ENCODE measurements around the gene CCT8L2. TPM values are rescaled to one million over a fixed set of nuclear protein-coding genes. Genes with fewer than 3 reads are reported as not detected.
"Not testable (repeated sequence)": the region's sequence is repeated elsewhere in the genome, so short reads cannot be mapped to it uniquely, and the experiment has no call there.

Gene CCT8L2
- total and polyA plus RNA-seq, 2 of the 4 experiments (the other 2 are of a cell fraction), result not detected

- POLR2A ChIA-PET (ENCODE audit: unreplicated experiment), result not testable (repeated sequence)
These were observed 32.0 kb downstream of the CCT8L2 start for GRCh38 chr22:16560651-16561050.

GRCh38 chr22:16559996-16560395, 32.6 kb downstream of the CCT8L2 start:
- CTCF ChIA-PET; H3K56ac ChIP-seq (ENCODE audit: extremely low read depth, insufficient read depth, low read length); H2AFZ ChIP-seq (replicated peaks; ENCODE audit: low read length, poor library complexity); H3K9me1 ChIP-seq (ENCODE audit: insufficient read depth, low read length); H3K4ac ChIP-seq (ENCODE audit: low read depth, low read length); H3K27me3 ChIP-seq (ENCODE audit: control insufficient read depth, insufficient read depth, low read length); H4K5ac ChIP-seq (ENCODE audit: low read depth, low read length); H4K91ac ChIP-seq (ENCODE audit: insufficient read depth, low read depth, low read length); H3K36me3 ChIP-seq (ENCODE audit: control insufficient read depth, insufficient read depth, low read length); H3K4me2 ChIP-seq (ENCODE audit: low read depth, low read length); H3K14ac ChIP-seq (replicated peaks; ENCODE audit: low read depth, low read length); H2BK5ac ChIP-seq (ENCODE audit: low read depth, low read length, poor library complexity, severe bottlenecking); H3K9ac ChIP-seq (ENCODE audit: low read depth, low read length); BruUV-seq (replicated peaks); H3K79me1 ChIP-seq (ENCODE audit: low read depth in 1 of 2, low read length in 2 of 2); H4K8ac ChIP-seq (ENCODE audit: low read depth in 2 of 2, low read length in 2 of 2); H3K4me1 ChIP-seq (ENCODE audit: control insufficient read depth, insufficient read depth, low read length); H2BK20ac ChIP-seq (ENCODE audit: low read depth, low read length); H2BK120ac ChIP-seq (ENCODE audit: low read depth, low read length); H2AK9ac ChIP-seq (replicated peaks; ENCODE audit: low read depth, low read length, poor library complexity); intact Hi-C loops (cut with micrococcal nuclease); H3K23ac ChIP-seq (ENCODE audit: low read depth, low read length); H3K4me3 ChIP-seq (ENCODE audit: insufficient read depth, low read depth, low read length); DNase-seq; H3K27ac ChIP-seq (ENCODE audit: insufficient read depth, low read length); POLR2A ChIA-PET (ENCODE audit: unreplicated experiment); ATAC-seq (ENCODE audit: low read depth); H2BK15ac ChIP-seq (ENCODE audit: low read depth, low read length); H4K20me1 ChIP-seq (ENCODE audit: insufficient read depth, low read length); dilution Hi-C loops (cut with HindIII; ENCODE audit: low sequenced_read_pairs, unreplicated experiment); H2AK5ac ChIP-seq (ENCODE audit: low read depth, low read length); in situ Hi-C loops (cut with MboI; ENCODE audit: low sequenced_read_pairs); H3K18ac ChIP-seq (ENCODE audit: low read depth, low read length): not testable (repeated sequence)
- 20% methylated on average over 1 of the region's 1 CpG; no CpG with 5 or more reads in 1 of the 2 experiments for WGBS, 2 experiments (ENCODE audit: extremely low coverage in 2 of 2, insufficient read length in 1 of 2)
- peaks cover 11% of the 10 kb centered on the region for H3K9me3 ChIP-seq (ENCODE audit: control insufficient read depth, insufficient read depth, low read length)

More at GRCh38 chr22:16560651-16561050, 32.0 kb downstream of the CCT8L2 start:
- H4K20me1 ChIP-seq (ENCODE audit: insufficient read depth, low read length); H4K91ac ChIP-seq (ENCODE audit: insufficient read depth, low read depth, low read length); H3K4me2 ChIP-seq (ENCODE audit: low read depth, low read length); dilution Hi-C loops (cut with HindIII; ENCODE audit: low sequenced_read_pairs, unreplicated experiment); H3K27ac ChIP-seq (ENCODE audit: insufficient read depth, low read length); H2AK9ac ChIP-seq (replicated peaks; ENCODE audit: low read depth, low read length, poor library complexity); H4K5ac ChIP-seq (ENCODE audit: low read depth, low read length); H2AK5ac ChIP-seq (ENCODE audit: low read depth, low read length); BruUV-seq (replicated peaks); H3K9me1 ChIP-seq (ENCODE audit: insufficient read depth, low read length); H3K4ac ChIP-seq (ENCODE audit: low read depth, low read length); in situ Hi-C loops (cut with MboI; ENCODE audit: low sequenced_read_pairs); H3K27me3 ChIP-seq (ENCODE audit: control insufficient read depth, insufficient read depth, low read length); H3K4me3 ChIP-seq (ENCODE audit: insufficient read depth, low read depth, low read length); H3K4me1 ChIP-seq (ENCODE audit: control insufficient read depth, insufficient read depth, low read length); H2AFZ ChIP-seq (replicated peaks; ENCODE audit: low read length, poor library complexity); H4K8ac ChIP-seq (ENCODE audit: low read depth in 2 of 2, low read length in 2 of 2); H3K23ac ChIP-seq (ENCODE audit: low read depth, low read length); H3K79me1 ChIP-seq (ENCODE audit: low read depth in 1 of 2, low read length in 2 of 2); H3K18ac ChIP-seq (ENCODE audit: low read depth, low read length); H2BK15ac ChIP-seq (ENCODE audit: low read depth, low read length); H3K56ac ChIP-seq (ENCODE audit: extremely low read depth, insufficient read depth, low read length); ATAC-seq (ENCODE audit: low read depth); intact Hi-C loops (cut with micrococcal nuclease); H3K14ac ChIP-seq (replicated peaks; ENCODE audit: low read depth, low read length); H2BK20ac ChIP-seq (ENCODE audit: low read depth, low read length); DNase-seq; CTCF ChIA-PET; H2BK120ac ChIP-seq (ENCODE audit: low read depth, low read length); H2BK5ac ChIP-seq (ENCODE audit: low read depth, low read length, poor library complexity, severe bottlenecking); H3K9ac ChIP-seq (ENCODE audit: low read depth, low read length); H3K36me3 ChIP-seq (ENCODE audit: control insufficient read depth, insufficient read depth, low read length): not testable (repeated sequence)
- peaks cover 13% of the 10 kb centered on the region for H3K9me3 ChIP-seq (ENCODE audit: control insufficient read depth, insufficient read depth, low read length)
- 37% methylated on average over 4 of the region's 5 CpGs; no CpG with 5 or more reads in 1 of the 2 experiments for WGBS, 2 experiments (ENCODE audit: extremely low coverage in 2 of 2, insufficient read length in 1 of 2)
